Endothelial cell of umbilical vein (primary cell): ENCODE measurements around the gene FOXF1. TPM values are rescaled to one million over a fixed set of nuclear protein-coding genes. Genes with fewer than 3 reads are reported as not detected.

Experiments used
- BruUV-seq: library from RNA; stranded (reverse); fragments of 400-500 nt; replicated peaks from 2 replicates; lab custom pipeline; 2021; lab: Mats Ljungman, UMichigan
- CTCF ChIA-PET: fragments of 300-600, 350-600 bp; sonication (Branson Sonifier 250); formaldehyde crosslinking; loops from one replicate; lab custom pipeline; 2021; ENCODE audit warnings: antibody characterized with exemption, inconsistent platforms; lab: Charles Lee
- POLR2A ChIA-PET: fragments of 300-600, 350-600 bp; sonication (Branson Sonifier 250); formaldehyde crosslinking; loops from one replicate; lab custom pipeline; 2021; ENCODE audit warnings: antibody characterized with exemption, inconsistent platforms; lab: Charles Lee
- DNase-seq: peaks from one replicate; pipeline ENCODE4 v3.0.0-alpha.2; 2011; ENCODE audit warnings: low read depth, low spot score
- FAIRE-seq: peaks from 2 replicates; lab custom pipeline; 2011; peaks lifted over from hg19 to GRCh38; lab: Jason Lieb, UNC
- H2AFZ ChIP-seq: 2 replicates; pipeline ENCODE4 v1.6.0; 2012; ENCODE audit warnings: low read depth, low read length, control low read depth, inconsistent platforms
- H3K27ac ChIP-seq: 2 replicates; pipeline ENCODE4 v1.5.1; 2011; ENCODE audit warnings: low read depth, mild to moderate bottlenecking, control low read depth, low read length, moderate library complexity; ENCODE audit not compliant: insufficient read depth
- H3K27me3 ChIP-seq, 2 experiments: 2 replicates each; pipeline versions ENCODE4 v1.6.0 to v1.6.1; 2011; ENCODE audit warnings: low read length in 2 of 2, mixed read lengths in 1 of 2; ENCODE audit not compliant: control insufficient read depth in 2 of 2, insufficient read depth in 2 of 2
- H3K36me3 ChIP-seq, 2 experiments: 2 replicates in 1 of 2; 3 replicates in 1 of 2; pipeline ENCODE4 v1.5.1; 2011; ENCODE audit warnings: low read length in 2 of 2, mild to moderate bottlenecking in 1 of 2, moderate library complexity in 1 of 2; ENCODE audit not compliant: control insufficient read depth in 2 of 2, insufficient read depth in 2 of 2; ENCODE audit errors: extremely low read depth in 1 of 2
- H3K4me1 ChIP-seq: 3 replicates; pipeline ENCODE4 v1.5.1; 2011; ENCODE audit warnings: mild to moderate bottlenecking, low read length; ENCODE audit not compliant: control insufficient read depth, insufficient read depth; ENCODE audit errors: extremely low read depth
- H3K4me2 ChIP-seq: 2 replicates; pipeline ENCODE4 v1.6.1; 2011; ENCODE audit warnings: low read length, control low read depth, mixed read lengths; ENCODE audit not compliant: insufficient read depth
- H3K4me3 ChIP-seq, 3 experiments: fragments of 200-600 bp in 1 of 3; sonication (generic), shearing (Covaris generic) in 1 of 3; replicated peaks in 1 of 3; 2 replicates each; pipeline ENCODE4 v1.5.1; 2011 to 2016; ENCODE audit warnings: control low read depth in 3 of 3, low read length in 3 of 3, mild to moderate bottlenecking in 2 of 3, inconsistent platforms in 1 of 3, low read depth in 1 of 3, moderate library complexity in 1 of 3; ENCODE audit not compliant: insufficient read depth in 1 of 3
- H3K79me2 ChIP-seq: 2 replicates; pipeline ENCODE4 v1.6.0; 2012; ENCODE audit warnings: low read length, inconsistent platforms; ENCODE audit not compliant: control insufficient read depth, insufficient read depth
- H3K9ac ChIP-seq: replicated peaks from 2 replicates; pipeline ENCODE3; 2011; ENCODE audit warnings: low read length, control low read depth; ENCODE audit not compliant: insufficient read depth; ENCODE audit errors: extremely low read depth
- H3K9me1 ChIP-seq: replicated peaks from 3 replicates; pipeline ENCODE4 v1.6.0; 2011; ENCODE audit warnings: mild to moderate bottlenecking, low read length; ENCODE audit not compliant: control insufficient read depth, insufficient read depth; ENCODE audit errors: extremely low read depth
- H3K9me3 ChIP-seq: replicated peaks from 2 replicates; pipeline ENCODE4 v1.5.1; 2012; ENCODE audit warnings: low read length, inconsistent platforms; ENCODE audit not compliant: control insufficient read depth, insufficient read depth
- H4K20me1 ChIP-seq: replicated peaks from 2 replicates; pipeline ENCODE3; 2011; ENCODE audit warnings: mild to moderate bottlenecking, low read length; ENCODE audit not compliant: control insufficient read depth, insufficient read depth; ENCODE audit errors: extremely low read depth
- EZH2 ChIP-seq: IDR thresholded peaks from 2 replicates; pipeline ENCODE4 v1.6.1; 2012; ENCODE audit warnings: borderline replicate concordance, low read depth, mild to moderate bottlenecking, moderate library complexity, low read length, inconsistent platforms; ENCODE audit not compliant: severe bottlenecking
- POLR2AphosphoS5 ChIP-seq: IDR thresholded peaks from 2 replicates; pipeline ENCODE4 v1.6.1; 2012; ENCODE audit warnings: low read depth, mild to moderate bottlenecking, control low read depth, low read length, moderate library complexity; ENCODE audit not compliant: insufficient read depth
- dilution Hi-C: fragments of 300-500 bp; cut with MboI; formaldehyde crosslinking; loops from one replicate; pipeline ENCODE4 v1.15.0; 2019; ENCODE audit warnings: low sequenced_read_pairs; ENCODE audit not compliant: extremely low pct_ligation_motif_present
- intact Hi-C: fragments of 100-400 bp; cut with micrococcal nuclease; formaldehyde crosslinking; loops from one replicate; pipeline ENCODE4 v1.10.0; 2022
- polyA plus RNA-seq, 4 experiments: library from polyadenylated mRNA; depleted of rRNA in 3 of 4; stranded (reverse) in 3 of 4; unstranded in 1 of 4; fragments of >200 nt; gene quantifications; 2 replicates each; pipeline versions ENCODE4 v1.2.1 to v1.2.3, GENCODE V29; 2011 to 2012; ENCODE audit warnings: missing spikeins in 1 of 4
- total RNA-seq: library from RNA; stranded (reverse); gene quantifications from 2 replicates; pipeline ENCODE4 v1.2.3, GENCODE V29; 2021
- TF ChIP-seq, protein P1 (sequence below), 2 donors: IDR thresholded peaks; 1 replicate in 1 of 2; 2 replicates in 1 of 2; pipeline ENCODE4 v1.5.1; 2011; ENCODE audit warnings: low read length in 2 of 2, mild to moderate bottlenecking in 2 of 2, moderate library complexity in 2 of 2, control low read depth in 1 of 2, inconsistent platforms in 1 of 2, low read depth in 1 of 2; ENCODE audit not compliant: insufficient read depth in 1 of 2; ENCODE audit errors: extremely low read depth in 1 of 2
- TF ChIP-seq, protein P2 (sequence below): IDR thresholded peaks from 2 replicates; pipeline ENCODE4 v1.6.1; 2011; ENCODE audit not compliant: insufficient read depth, insufficient read length

FOXF1 gene
- total and polyA plus RNA-seq, 2 donors (not counting 3 experiments of a cell fraction or from before 2014, with no cell fraction given), result 1.0 to 1.1 TPM

DNA sequence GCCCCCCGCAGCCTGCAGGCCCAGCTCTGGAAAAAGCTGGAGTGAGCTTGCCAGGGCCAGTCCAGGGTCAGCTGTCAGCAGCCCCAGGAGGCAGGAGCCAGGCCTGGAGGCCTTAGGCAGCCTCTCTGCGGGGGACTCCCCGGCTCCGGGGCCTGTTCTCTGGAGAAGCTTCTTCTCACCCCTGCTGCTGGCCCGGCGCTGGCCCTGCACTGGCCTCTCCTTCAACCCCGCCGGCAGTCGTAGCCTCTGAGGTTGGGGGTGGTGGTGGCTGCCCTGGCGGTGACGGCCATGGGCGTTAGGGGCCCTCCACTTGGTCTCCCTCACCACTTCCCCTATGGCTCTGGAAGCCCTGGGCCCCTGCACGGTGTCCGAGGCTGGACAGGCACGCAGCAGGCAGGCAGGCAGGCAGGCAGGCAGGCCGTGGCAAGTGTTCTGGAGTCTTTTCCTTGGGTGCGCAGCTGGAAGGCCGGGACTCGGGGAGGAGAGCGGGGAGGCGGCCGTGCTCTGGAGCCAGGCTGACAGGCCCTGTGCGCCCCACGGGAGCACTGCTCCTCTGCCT lies 2.1 kb downstream of the FOXF1 start:
- H3K36me3 ChIP-seq, result no peaks in the 10 kb centered on the region
- H3K9me1 ChIP-seq, result no peaks in the 10 kb centered on the region
- TF ChIP-seq, protein P1, sequence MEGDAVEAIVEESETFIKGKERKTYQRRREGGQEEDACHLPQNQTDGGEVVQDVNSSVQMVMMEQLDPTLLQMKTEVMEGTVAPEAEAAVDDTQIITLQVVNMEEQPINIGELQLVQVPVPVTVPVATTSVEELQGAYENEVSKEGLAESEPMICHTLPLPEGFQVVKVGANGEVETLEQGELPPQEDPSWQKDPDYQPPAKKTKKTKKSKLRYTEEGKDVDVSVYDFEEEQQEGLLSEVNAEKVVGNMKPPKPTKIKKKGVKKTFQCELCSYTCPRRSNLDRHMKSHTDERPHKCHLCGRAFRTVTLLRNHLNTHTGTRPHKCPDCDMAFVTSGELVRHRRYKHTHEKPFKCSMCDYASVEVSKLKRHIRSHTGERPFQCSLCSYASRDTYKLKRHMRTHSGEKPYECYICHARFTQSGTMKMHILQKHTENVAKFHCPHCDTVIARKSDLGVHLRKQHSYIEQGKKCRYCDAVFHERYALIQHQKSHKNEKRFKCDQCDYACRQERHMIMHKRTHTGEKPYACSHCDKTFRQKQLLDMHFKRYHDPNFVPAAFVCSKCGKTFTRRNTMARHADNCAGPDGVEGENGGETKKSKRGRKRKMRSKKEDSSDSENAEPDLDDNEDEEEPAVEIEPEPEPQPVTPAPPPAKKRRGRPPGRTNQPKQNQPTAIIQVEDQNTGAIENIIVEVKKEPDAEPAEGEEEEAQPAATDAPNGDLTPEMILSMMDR (IDR thresholded peaks at IDR 0.05; ENCODE audit: extremely low read depth in 1 of 2, insufficient read depth in 1 of 2, low read depth in 1 of 2, low read length in 2 of 2), result no peak
- no peak for TF ChIP-seq POLR2AphosphoS5
- TF ChIP-seq EZH2, result no peak
- TF ChIP-seq, protein P2, sequence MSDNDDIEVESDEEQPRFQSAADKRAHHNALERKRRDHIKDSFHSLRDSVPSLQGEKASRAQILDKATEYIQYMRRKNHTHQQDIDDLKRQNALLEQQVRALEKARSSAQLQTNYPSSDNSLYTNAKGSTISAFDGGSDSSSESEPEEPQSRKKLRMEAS, result no peak
- H3K9ac ChIP-seq, result no peak overlapping the region
- H4K20me1 ChIP-seq, result no peaks in the 10 kb centered on the region
- peaks cover 5% of the 10 kb centered on the region for H3K4me1 ChIP-seq
- no peak for FAIRE-seq
- no peak for DNase-seq
- H3K4me3 ChIP-seq, result no peak overlapping the region
- CTCF ChIA-PET, result interaction anchor here (3.0 kb wide), 1 partner anchor 260 kb away, joined by 31 read pairs; no protein-coding TSS in a partner anchor
- BruUV-seq, result no TSS peak
- H3K27ac ChIP-seq, result no peak overlapping the region
- dilution Hi-C loops (loop anchor here (10.0 kb wide), 1 partner anchor 428 kb away; no protein-coding TSS in a partner anchor), intact Hi-C loops (no loop called here)
- peaks cover 44 to 80% of the 10 kb centered on the region in 2 experiments for H3K27me3 ChIP-seq
- no peak overlapping the region for H2AFZ ChIP-seq
- POLR2A ChIA-PET, result no interaction called here
- H3K79me2 ChIP-seq, result no peaks in the 10 kb centered on the region
- H3K4me2 ChIP-seq, result no peak overlapping the region
- no peaks in the 10 kb centered on the region for H3K9me3 ChIP-seq
